Measurements from ENCODE around the gene ATP1A2. TPM values are rescaled to one million over a fixed set of nuclear protein-coding genes. Genes with fewer than 3 reads are reported as not detected.

Gene ATP1A2
- total RNA-seq, 1 donor from 2014 or later = 401 TPM

GRCh38 chr1:160092366-160093068 lies 23.0 kb upstream of the ATP1A2 start:
- peaks cover 14% of the 10 kb centered on the region for H3K4me1 ChIP-seq
- H3K9me3 ChIP-seq (replicated peaks) = no peaks in the 10 kb centered on the region
- TF ChIP-seq CTCF (IDR thresholded peaks at IDR 0.05; ENCODE audit: borderline replicate concordance) = no peak
- DNase-seq = no peak
- no peak overlapping the region for H3K27ac ChIP-seq (replicated peaks)
- H3K27me3 ChIP-seq (ENCODE audit: low read depth) = no peaks in the 10 kb centered on the region
- intact Hi-C loops (cut with micrococcal nuclease) = no loop called here
- H3K36me3 ChIP-seq = peaks cover 32% of the 10 kb centered on the region
- no peak overlapping the region for H3K4me3 ChIP-seq

GRCh38 chr1:160093069-160093395 lies 22.5 kb upstream of the ATP1A2 start:
- intact Hi-C loops (cut with micrococcal nuclease) = no loop called here
- Histone ChIP-seq H3K4me3 (no peak overlapping the region), H3K36me3 (peaks cover 32% of the 10 kb centered on the region), H3K27me3 (ENCODE audit: low read depth) (no peaks in the 10 kb centered on the region), H3K27ac (replicated peaks) (no peak overlapping the region), H3K9me3 (replicated peaks) (no peaks in the 10 kb centered on the region), H3K4me1 (peaks cover 19% of the 10 kb centered on the region)
- DNase-seq = no peak
- TF ChIP-seq CTCF (IDR thresholded peaks at IDR 0.05; ENCODE audit: borderline replicate concordance) = no peak

GRCh38 chr1:160093624-160094290 lies 21.8 kb upstream of the ATP1A2 start:
- Histone ChIP-seq H3K27me3 (ENCODE audit: low read depth) (no peaks in the 10 kb centered on the region), H3K4me3 (no peak overlapping the region), H3K9me3 (replicated peaks) (no peaks in the 10 kb centered on the region), H3K36me3 (peaks cover 32% of the 10 kb centered on the region), H3K4me1 (peaks cover 24% of the 10 kb centered on the region), H3K27ac (replicated peaks) (no peak overlapping the region)
- no peak for TF ChIP-seq CTCF (IDR thresholded peaks at IDR 0.05; ENCODE audit: borderline replicate concordance)
- intact Hi-C loops (cut with micrococcal nuclease) = no loop called here
- DNase-seq = no peak

- Histone ChIP-seq H3K4me3 (no peak overlapping the region), H3K36me3 (peaks cover 32% of the 10 kb centered on the region), H3K27me3 (ENCODE audit: low read depth) (no peaks in the 10 kb centered on the region), H3K9me3 (replicated peaks) (no peaks in the 10 kb centered on the region), H3K27ac (replicated peaks) (no peak overlapping the region), H3K4me1 (peaks cover 27% of the 10 kb centered on the region)
- DNase-seq = no peak
- TF ChIP-seq CTCF (IDR thresholded peaks at IDR 0.05; ENCODE audit: borderline replicate concordance) = no peak
- intact Hi-C loops (cut with micrococcal nuclease) = no loop called here
Observed at GRCh38 chr1:160094291-160094625, 21.3 kb upstream of the ATP1A2 start.

GRCh38 chr1:160094806-160095205 lies 20.8 kb upstream of the ATP1A2 start:
- H3K4me3 ChIP-seq = no peak overlapping the region
- H3K36me3 ChIP-seq = peaks cover 32% of the 10 kb centered on the region
- no peaks in the 10 kb centered on the region for H3K9me3 ChIP-seq (replicated peaks)
- H3K27ac ChIP-seq (replicated peaks) = no peak overlapping the region
- intact Hi-C loops (cut with micrococcal nuclease) = no loop called here
- peaks cover 32% of the 10 kb centered on the region for H3K4me1 ChIP-seq
- TF ChIP-seq CTCF (IDR thresholded peaks at IDR 0.05; ENCODE audit: borderline replicate concordance) = no peak
- H3K27me3 ChIP-seq (ENCODE audit: low read depth) = no peaks in the 10 kb centered on the region
- DNase-seq = no peak

Measured in left ventricle myocardium inferior (tissue), 1 donor.